GM12873 (cell line): ENCODE measurements around the gene RESP18.
A peak's percentile ranks its signal among the peaks of the same experiment; 100 is the strongest.

ENCODE experiments used
- TF ChIP-seq, protein P1 (sequence below): IDR thresholded peaks from 2 replicates; pipeline ENCODE4 v1.5.1; 2012; ENCODE audit warnings: low read depth, mild to moderate bottlenecking, moderate library complexity, low read length, control low read depth; ENCODE audit not compliant: insufficient read depth; ENCODE audit errors: missing control alignments

Gene RESP18

DNA sequence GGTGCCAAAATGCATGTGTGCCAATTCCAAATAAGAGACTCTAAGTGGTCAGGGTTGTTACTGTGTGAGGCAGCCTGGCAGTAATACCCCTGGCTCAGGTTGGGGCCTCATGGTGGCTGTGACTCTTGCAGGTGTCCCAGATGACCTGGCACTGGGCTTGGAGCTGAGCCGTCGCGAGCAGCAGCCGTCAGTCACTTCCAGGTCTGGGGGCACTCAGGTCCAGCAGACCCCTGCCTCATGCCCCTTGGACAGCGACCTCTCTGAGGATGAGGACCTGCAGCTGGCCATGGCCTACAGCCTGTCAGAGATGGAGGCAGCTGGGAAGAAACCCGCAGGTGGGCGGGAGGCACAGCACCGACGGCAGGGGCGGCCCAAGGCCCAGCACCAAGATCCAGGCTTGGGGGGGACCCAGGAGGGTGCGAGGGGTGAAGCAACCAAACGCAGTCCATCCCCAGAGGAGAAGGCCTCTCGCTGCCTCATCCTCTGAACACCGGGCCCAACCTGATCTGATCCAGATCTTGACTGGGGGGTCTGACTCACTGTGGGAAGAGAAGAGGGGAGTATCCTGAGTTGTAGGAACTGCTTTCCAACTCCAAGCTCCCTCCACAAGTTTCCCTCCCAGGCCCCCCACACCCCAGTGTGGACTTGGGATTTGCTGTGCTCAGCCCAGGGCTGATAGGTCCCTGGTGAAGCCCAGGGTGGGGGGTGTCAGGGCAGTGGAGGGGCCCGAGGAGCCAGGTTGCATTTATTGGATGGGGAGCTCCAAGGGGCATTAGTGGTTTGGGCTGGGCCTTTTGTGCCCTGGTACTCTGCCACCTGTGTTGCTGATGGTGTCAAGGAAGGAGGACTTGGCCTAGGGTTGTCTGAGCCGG, 47.8 kb downstream of the RESP18 start:
- TF ChIP-seq, protein P1, sequence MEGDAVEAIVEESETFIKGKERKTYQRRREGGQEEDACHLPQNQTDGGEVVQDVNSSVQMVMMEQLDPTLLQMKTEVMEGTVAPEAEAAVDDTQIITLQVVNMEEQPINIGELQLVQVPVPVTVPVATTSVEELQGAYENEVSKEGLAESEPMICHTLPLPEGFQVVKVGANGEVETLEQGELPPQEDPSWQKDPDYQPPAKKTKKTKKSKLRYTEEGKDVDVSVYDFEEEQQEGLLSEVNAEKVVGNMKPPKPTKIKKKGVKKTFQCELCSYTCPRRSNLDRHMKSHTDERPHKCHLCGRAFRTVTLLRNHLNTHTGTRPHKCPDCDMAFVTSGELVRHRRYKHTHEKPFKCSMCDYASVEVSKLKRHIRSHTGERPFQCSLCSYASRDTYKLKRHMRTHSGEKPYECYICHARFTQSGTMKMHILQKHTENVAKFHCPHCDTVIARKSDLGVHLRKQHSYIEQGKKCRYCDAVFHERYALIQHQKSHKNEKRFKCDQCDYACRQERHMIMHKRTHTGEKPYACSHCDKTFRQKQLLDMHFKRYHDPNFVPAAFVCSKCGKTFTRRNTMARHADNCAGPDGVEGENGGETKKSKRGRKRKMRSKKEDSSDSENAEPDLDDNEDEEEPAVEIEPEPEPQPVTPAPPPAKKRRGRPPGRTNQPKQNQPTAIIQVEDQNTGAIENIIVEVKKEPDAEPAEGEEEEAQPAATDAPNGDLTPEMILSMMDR = no peak

DNA sequence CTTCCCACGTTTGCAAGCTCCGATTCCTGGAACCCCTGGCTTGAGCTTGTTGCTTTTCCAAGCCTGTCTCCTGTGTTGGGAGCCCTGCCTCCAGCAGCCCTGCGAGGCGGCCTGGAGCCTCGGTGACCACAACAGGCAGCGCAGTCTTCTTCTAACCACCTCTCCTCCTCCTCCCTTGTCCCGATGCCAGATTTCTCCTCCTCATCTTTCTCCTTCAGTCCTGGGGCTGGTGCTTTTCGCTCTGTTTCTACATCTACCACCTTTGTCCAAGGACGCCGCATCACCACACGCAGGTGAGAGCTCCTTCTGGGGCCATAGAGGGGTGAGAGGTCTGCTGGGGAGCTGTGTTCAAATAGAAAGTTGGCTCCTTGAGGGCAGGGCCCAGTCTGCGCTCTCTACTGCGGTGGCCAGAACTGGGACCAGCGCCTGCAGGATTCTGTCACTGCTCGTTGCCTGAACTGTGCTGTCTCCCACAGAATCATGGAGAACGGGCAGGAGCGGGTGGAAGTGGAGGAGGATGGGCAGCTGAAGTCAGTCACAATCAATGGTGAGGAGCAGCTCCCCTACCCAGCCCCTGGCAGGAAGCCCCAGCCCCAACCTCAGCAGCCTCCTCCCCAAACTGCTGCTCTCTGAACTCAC, 49.5 kb downstream of the RESP18 start:
- TF ChIP-seq, protein P1 = no peak

DNA sequence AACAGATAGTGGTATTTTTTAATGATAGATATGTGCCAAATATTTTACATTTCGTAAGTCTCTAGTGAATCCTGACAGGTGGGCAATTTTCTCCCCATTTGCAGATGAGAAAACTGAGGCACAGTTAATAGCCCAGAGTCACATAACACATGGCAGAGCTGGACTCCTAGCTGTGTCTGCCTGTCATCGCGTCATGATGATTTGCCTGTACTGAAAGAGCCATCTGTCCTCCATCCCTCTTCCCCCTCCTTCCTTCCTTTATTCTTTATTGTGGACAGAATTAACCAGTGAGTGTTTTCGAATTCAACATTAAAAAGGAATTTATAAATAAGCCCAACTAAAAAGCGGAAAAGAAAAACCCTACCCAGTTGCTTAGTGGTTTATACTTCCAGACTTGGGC, 50.2 kb downstream of the RESP18 start:
- TF ChIP-seq, protein P1 = no peak

DNA sequence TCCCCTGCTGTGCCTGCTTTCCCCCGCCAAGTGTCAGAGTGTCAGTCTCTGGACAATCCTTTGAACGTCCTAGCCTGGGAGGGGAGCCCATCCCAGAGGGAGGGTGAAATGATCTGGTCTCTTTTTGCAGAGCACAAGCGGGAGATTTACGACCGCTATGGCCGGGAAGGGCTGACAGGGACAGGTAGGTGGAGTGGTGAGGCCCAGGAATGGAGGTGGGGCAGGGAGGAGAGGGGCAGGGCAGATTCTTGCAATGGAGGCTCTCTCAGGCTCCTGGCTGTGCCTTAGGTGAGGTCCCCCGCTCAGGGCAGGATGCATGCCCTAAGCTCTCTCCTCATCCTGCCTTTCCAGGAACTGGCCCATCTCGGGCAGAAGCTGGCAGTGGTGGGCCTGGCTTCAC, 51.0 kb downstream of the RESP18 start:
- TF ChIP-seq, protein P1 = no peak

DNA sequence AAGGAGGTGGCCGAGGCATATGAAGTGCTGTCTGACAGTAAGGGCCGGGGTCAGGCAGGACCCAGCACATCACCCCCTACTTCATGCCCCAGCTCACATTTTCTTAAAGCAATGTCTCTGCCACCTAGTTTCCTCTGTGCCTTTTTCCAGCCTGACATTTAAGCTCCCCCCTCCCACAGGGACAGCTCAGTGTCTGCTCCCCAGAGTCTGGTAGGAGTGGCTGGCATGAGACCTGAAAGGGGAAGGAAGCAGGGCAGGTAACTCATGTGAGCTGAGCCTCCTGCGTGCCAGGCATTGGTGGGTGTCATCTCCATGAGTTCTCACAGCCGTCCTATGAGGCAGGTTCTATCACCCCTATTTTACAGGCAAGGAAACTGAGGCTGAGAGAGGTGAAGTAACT, 51.9 kb downstream of the RESP18 start:
- TF ChIP-seq, protein P1 = no peak

DNA sequence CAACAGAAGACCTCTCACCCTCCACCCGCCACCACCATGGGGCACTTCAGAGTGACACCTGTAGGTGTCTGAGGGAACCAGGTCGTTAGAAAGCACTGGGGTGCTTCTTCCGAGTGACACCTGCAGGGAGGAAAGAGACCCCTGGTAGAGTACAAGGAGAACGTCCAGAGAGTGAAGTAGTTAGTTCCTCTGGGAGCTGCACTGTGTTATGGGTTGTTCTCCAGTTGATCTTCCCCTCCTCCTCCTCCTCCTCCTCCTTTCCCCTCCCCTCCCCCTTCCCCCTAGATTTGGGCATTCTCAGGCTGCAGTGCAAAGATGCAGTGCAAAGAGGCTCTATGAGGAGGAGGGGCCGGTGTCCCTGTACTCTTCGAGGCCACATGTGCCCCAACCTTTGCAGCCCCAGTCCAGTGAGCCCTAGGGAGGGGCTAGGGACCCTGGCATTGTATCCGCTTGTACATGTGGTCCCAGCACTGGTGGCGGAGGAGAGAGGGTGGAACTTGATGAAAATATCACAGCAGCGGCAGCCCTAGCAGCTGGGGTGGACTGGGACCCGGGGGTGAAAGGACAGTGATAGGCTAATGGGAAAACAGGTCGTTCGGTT, 52.5 kb downstream of the RESP18 start:
- TF ChIP-seq, protein P1 = peak; percentile 47
